H7 (cell line): ENCODE measurements around the gene POLA1. TPM values are rescaled to one million over a fixed set of nuclear protein-coding genes. Genes with fewer than 3 reads are reported as not detected.

Experiments used
- DNase-seq: peaks from one replicate; pipeline ENCODE4 v3.0.0; 2012
- H3K27me3 ChIP-seq: 2 replicates; pipeline ENCODE4 v1.6.0; 2011; ENCODE audit warnings: mild to moderate bottlenecking, low read length; ENCODE audit not compliant: control insufficient read depth, insufficient read depth
- H3K36me3 ChIP-seq: replicated peaks from 2 replicates; pipeline ENCODE4 v1.5.1; 2011; ENCODE audit warnings: low read length; ENCODE audit not compliant: control insufficient read depth, insufficient read depth
- H3K4me3 ChIP-seq: 2 replicates; pipeline ENCODE4 v1.5.1; 2011; ENCODE audit warnings: low read depth, mild to moderate bottlenecking, control low read depth, low read length, moderate library complexity; ENCODE audit not compliant: insufficient read depth
- total RNA-seq: library from RNA; depleted of rRNA; stranded (reverse); fragments of >200 nt; shearing (Covaris generic); gene quantifications from 2 replicates; pipeline ENCODE4 v1.2.3, GENCODE V29; 2014

The POLA1 gene
- total RNA-seq, 1 experiment from 2014 or later: 36.7 TPM

DNA sequence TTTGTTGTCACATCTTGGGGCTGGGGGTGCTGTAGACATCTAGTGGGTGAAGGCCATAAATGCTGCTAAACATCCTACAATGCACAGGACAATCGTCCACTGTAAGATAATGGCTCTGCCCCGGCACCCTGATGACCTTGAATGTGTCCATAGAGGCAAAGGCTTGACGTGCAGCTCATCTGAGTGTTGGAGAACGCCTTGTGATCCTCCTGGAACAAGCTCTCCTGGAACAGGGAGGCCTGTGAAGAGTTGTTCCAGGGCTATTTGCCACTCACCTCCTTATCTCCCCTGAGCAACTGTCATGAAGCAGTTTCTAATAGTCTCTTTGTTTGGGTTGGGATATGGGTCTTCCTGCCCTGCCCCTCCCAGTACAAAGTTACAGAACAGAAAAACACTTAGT, 31.4 kb upstream of the POLA1 start:
- Histone ChIP-seq H3K4me3 (no peak overlapping the region), H3K36me3 (no peaks in the 10 kb centered on the region), H3K27me3 (no peaks in the 10 kb centered on the region)
- DNase-seq: no peak

DNA sequence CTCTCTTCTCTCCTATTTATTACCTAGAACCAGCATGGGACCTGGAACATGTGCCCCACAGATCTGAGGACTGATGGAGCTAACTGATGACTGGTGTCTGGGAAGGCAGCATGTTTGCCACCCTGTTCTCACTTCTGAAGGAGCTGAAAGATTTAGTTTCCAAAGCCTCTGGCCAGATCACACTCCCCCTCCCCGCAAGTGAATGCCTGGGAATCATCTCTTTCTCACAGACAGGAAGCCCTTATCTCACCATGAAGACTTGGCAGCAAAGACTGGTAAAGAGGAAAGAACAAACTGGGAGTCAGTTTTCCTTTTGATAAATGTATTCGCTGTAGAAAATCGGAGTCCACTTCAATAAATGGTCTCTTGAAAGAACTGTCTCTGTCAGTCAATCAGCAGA, 25.6 kb upstream of the POLA1 start:
- no peak for DNase-seq
- no peak overlapping the region for H3K4me3 ChIP-seq
- H3K27me3 ChIP-seq: no peaks in the 10 kb centered on the region
- H3K36me3 ChIP-seq: no peaks in the 10 kb centered on the region

DNA sequence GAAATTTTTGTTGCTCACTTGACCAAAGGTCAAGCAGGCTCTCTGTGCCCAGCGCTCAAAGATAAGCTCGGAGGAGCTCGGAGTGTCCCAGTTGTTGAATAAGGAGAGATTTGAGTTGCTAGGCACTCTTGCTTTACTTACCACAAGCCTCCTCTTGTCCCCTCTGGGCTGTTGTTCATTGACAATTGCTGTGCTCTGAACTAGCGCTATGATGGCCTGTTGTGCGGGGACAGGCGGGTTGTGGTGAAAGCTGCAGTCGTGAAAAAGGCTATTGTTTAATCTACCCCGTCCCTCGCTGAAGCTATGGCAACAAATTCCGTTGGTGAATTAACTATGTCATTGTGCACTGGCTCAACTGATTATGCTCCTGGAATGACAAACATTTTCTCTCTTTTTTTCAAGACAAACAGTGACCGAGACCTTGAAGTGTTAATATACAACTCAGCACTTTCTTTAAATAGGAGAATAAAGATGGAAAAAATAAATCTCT, 21.0 kb upstream of the POLA1 start:
- Histone ChIP-seq H3K27me3 (no peaks in the 10 kb centered on the region), H3K36me3 (no peaks in the 10 kb centered on the region), H3K4me3 (no peak overlapping the region)
- no peak for DNase-seq

DNA sequence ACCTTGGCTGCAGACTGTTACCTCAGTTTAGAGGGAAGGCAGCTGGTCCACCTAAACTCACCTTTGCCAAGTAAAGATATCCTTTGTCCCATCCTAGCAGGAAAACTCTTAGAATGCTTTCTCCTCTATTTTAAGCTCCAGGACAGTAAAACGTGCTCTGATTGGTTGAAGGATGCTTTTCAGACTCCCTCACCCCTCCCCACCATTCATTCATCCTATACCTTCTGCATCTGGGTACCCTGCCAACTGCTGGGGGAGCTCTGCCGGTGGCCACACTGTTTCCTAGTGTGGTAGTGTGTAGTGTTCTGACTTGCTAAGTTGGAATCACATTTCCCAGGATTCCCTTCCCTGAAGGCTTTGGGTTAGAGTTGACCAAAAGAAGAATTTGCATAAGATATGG, 20.3 kb upstream of the POLA1 start:
- peak; percentile 49 for DNase-seq
- Histone ChIP-seq H3K4me3 (no peak overlapping the region), H3K36me3 (no peaks in the 10 kb centered on the region), H3K27me3 (no peaks in the 10 kb centered on the region)

DNA sequence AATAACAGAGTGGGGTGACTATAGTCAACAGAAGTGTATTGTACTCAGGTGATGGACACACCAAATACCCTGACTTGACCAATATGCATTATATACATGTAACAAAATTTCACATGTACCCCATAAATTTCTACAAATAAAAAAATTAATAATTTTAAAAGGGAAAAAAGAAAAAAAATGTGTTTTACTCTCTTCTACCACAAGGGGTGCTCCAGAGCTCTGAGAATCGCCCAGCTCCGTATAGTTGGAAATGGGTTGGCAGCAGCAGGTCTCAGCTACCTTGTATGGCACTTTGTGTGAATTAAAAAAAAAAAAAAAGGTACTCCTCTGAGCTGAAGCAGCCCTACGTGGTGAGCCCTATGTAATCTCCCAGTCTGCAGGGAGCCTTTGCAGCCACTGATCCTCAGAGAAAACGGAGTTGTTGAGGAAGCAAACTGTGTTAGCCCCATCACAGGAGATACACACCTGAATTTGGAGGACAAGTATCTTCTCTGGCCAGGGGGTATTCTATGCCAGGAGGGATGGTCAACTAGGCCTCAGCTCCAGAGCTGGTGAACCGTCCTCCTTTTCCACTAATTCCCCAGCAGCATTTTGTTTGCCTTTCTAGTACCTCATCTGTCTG, 17.2 kb upstream of the POLA1 start:
- Histone ChIP-seq H3K36me3 (no peaks in the 10 kb centered on the region), H3K4me3 (no peak overlapping the region), H3K27me3 (no peaks in the 10 kb centered on the region)
- DNase-seq: peak; percentile 46

DNA sequence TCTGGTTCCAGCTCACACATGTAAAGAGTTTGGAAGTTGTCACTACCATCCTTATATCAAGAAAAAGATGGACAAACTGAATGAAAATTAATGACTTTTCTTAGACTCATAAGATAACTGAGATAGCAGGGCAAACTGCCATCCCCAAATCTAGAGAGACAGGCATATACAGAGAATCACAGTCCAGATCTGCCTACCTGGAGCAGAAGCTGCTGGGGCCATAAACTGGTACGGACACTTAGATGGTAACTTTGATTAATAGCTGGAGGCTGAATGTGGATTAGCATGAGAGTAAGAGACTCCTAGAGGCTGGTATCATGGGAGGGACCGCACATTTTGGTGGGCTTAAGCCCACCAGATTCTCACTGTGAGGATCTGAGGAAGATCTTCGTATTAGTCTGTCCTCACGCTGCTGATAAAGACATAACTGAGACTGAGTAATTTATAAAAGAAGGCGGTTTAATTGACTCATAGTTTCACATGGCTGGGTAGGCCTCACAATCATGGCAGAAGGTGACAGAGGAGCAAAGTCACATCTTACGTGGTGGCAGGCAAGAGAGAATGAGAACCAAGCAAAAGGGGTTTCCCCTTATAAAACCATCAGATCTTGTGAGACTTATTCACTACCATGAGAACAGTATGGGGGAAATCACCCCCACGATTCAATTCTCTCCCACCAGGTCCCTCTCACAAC, 10.8 kb upstream of the POLA1 start:
- no peak for DNase-seq
- no peaks in the 10 kb centered on the region for H3K36me3 ChIP-seq
- H3K4me3 ChIP-seq: no peak overlapping the region
- H3K27me3 ChIP-seq: no peaks in the 10 kb centered on the region; the same call in 1 of the 2 replicates

DNA sequence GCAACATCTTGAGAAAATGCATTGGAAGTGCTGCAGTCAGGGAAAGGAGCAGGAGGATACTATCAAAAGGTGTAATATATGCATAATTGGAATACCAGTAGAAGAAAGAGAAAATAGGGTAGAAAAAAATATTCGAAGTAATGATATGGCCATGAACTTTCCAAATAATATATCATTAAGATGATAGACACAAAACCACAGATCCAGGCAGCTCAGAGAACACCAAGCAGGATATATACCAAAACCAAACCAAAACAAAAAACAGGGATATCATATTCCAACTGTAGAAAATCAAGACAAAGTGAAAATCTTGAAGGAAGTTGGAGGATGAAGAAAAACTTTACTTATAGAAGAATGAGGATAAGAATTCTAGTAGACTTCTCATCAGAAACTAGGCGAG, 9.7 kb upstream of the POLA1 start:
- DNase-seq: no peak
- H3K36me3 ChIP-seq: no peaks in the 10 kb centered on the region
- no peak overlapping the region for H3K4me3 ChIP-seq
- no peaks in the 10 kb centered on the region; the same call in 1 of the 2 replicates for H3K27me3 ChIP-seq

DNA sequence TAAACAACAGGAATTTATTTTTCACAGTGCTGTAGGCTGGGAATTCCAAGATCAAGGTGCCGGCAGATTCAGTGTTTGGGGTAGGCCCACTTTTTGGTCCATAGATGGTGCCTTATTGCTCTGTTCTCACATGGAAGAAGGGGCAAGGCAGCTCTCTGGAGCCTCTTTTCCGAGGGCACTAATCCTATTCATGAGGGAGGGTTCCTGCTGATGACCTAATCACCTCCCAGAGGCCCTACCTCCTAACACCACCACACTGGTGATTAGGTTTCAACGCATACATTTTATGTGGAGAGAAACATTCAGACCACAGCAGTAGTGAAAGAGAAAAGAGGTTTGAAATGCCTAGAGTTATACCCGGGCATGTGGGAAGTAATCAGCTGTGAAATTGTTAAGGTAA, 1.4 kb upstream of the POLA1 start:
- peak; percentile 34 for DNase-seq

DNA sequence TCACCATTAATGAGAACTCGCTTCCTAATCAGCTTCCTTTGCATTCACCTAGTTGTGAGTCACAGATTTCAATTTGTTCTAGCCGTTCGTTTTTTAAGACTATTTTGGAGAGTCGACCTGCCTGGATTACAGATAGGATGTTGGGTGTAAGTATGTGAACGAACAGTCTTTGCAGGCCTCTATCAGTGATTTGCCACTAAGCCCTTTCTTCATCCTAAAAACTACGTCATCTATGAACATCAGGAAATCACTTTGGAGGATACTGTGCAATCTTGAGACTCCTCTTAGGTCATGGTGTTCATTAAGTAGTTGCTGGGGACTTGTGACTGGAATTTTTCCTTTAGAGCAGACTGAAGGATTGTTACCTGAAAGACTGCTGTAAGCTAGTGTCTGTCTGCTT, 1.1 kb downstream of the POLA1 start:
- no peak overlapping the region; the same call in 1 of the 2 replicates for H3K4me3 ChIP-seq
- H3K27me3 ChIP-seq: no peaks in the 10 kb centered on the region
- DNase-seq: no peak
- peaks cover 4% of the 10 kb centered on the region for H3K36me3 ChIP-seq

More for the DNA sequence above, 1.4 kb upstream of the POLA1 start:
- H3K27me3 ChIP-seq: no peaks in the 10 kb centered on the region
- H3K36me3 ChIP-seq: peaks cover 2% of the 10 kb centered on the region; the same call in 1 of the 2 replicates
- no peak overlapping the region for H3K4me3 ChIP-seq

DNA sequence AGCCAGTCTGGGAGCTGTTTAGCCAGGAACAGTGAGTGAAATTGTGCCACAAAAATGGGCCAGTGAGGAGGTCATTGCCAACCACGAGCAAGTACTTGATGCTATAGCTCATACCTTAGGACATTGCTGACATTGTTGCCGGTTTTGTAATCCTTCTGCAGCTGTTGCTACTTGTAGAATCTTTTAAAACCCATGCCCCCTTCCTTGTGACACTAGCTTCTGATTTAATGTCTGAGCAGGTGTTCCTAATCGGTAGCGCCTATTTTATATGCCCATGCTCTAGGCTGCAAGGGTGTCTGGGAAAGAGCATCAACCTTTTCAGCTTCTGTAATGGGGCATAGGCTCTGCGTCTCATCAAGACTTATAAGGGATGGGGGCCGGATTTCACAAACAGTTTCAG, 2.6 kb downstream of the POLA1 start:
- Histone ChIP-seq H3K4me3 (no peak overlapping the region), H3K36me3 (peaks cover 12% of the 10 kb centered on the region), H3K27me3 (no peaks in the 10 kb centered on the region)
- no peak for DNase-seq

DNA sequence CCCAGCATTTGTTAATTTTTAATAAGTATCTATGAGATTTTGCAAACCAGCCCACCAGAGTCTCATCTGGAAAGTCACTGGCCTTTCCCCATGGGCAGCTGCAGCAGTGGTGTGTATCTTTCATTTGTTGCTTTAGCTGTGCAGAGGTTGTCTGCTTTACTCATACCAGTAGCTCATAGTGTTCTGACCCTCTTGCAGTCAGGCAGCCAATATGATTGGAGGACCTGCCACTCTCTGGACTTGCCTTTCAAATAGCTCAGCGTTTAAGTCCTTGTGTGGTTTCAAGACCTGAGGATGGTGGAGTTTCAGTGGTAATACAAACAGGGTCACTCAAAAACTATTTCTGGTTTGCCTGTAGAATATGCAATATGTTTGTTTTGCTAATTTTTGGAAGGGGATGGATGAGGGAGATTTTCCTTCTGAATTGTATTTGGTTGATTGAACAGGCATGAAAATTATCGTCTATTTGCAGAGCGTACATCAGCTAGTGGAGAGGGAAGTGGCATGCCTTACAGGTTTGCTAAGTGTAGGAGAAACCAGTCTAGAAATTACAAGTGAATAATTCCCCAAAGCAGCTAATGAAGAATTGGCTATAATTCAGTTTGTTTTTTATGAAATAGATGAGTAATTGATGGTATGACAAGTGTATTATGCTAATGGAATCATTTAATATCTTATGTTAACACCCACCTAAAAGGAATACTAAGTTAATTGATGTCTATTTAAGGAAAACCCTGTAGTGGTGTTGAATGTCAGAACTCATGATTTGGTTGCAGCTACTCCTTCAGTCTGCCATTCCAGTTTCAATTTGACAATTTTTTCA, 8.9 kb downstream of the POLA1 start:
- Histone ChIP-seq H3K36me3 (peaks cover 35% of the 10 kb centered on the region), H3K4me3 (no peak overlapping the region), H3K27me3 (no peaks in the 10 kb centered on the region)
- DNase-seq: no peak

DNA sequence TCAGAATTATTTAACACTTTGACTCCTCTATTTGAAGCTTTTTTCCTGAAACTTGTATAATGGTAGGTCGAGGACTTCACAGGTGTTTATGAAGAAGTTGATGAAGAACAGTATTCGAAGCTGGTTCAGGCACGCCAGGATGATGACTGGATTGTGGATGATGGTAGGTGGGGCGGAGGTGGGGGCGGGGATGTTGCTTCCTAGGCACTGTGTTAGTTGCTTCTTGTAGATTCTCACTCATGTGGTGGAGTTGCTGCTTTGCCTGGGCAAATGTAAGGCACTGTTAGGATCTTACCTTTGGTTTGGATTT, 9.4 kb downstream of the POLA1 start:
- peaks cover 36% of the 10 kb centered on the region for H3K36me3 ChIP-seq
- H3K27me3 ChIP-seq: no peaks in the 10 kb centered on the region
- DNase-seq: no peak
- no peak overlapping the region for H3K4me3 ChIP-seq

DNA sequence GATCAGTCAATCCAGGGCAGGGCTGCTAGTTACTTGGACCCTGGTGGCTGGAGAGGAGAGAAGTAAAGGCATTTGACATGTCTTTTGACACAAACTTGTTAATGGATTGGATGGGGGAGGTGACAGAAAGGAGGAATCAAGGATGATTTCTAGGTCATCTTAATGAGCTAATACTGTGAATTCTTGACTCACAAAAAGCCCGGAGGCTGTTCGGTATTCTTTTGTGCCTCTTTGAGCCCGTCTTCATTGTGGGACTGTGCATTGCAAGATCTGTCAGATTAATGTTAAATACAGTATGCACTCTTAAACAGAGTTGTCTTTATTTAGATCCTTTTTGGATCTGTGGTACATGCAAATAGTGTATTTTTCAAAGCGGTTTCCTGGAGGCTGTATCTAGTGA, 25.1 kb downstream of the POLA1 start:
- peaks cover 25% of the 10 kb centered on the region for H3K36me3 ChIP-seq
- no peaks in the 10 kb centered on the region for H3K27me3 ChIP-seq
- DNase-seq: no peak
- no peak overlapping the region for H3K4me3 ChIP-seq

DNA sequence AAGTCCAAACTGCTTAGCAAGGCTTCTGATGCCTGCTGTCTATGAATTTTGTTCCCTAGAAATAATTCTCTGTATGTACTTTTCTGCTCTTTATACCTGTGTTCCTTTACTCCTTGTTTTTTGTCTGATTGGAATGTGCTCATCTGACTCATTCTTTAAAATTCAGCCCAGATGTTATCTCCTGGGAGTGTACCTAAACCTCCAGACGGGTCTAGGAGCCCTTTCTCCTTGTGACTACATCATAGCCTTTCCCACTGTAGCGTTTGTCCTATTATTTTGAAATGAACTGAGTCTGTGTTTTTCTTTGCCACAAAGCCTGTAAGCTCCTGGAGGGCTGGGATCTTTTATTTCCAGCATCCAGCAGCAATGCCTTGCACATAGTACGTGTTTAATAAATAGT, 26.3 kb downstream of the POLA1 start:
- H3K4me3 ChIP-seq: no peak overlapping the region

DNA sequence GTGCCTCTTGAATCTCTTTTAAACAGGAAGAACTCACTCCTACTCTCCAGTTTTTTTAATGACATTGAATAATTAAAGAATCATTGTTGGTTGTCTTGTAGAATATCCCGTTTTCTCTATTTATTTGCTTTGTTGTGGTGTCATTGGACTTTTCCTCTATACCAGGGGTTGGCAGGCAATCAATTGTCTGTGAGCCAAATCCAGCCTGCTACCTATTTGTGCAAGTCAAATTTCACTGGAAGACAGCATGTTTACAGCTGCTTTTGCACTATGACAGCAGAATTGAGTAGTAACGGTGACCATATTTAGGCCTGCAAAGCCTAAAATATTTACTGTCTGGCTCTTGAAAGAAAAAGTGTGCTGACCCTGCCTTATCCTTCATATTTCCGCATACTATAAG, 34.8 kb downstream of the POLA1 start:
- Histone ChIP-seq H3K4me3 (no peak overlapping the region), H3K36me3 (peaks cover 17% of the 10 kb centered on the region), H3K27me3 (no peaks in the 10 kb centered on the region)
- no peak for DNase-seq

More for the DNA sequence above, 26.3 kb downstream of the POLA1 start:
- Histone ChIP-seq H3K36me3 (peaks cover 21% of the 10 kb centered on the region), H3K27me3 (no peaks in the 10 kb centered on the region)
- DNase-seq: no peak
